CD4-positive, alpha-beta T cell treated with Interleukin-2 at 100 ng/mL for 4 hours (primary cell): Measurements from ENCODE around the gene TMEM163.
"Not testable (repeated sequence)": the region's sequence is repeated elsewhere in the genome, so short reads cannot be mapped to it uniquely, and the experiment has no call there.

Source experiments
- DNase-seq: peaks from one replicate; pipeline ENCODE4 v3.0.0-alpha.2; 2020; ENCODE audit warnings: low spot score

TMEM163 gene

GRCh38 chr2:134663451-134664450 is 55.0 kb downstream of the TMEM163 start:
- no peak for DNase-seq

- no peak for DNase-seq
Measured at GRCh38 chr2:134662751-134663150, 56.0 kb downstream of the TMEM163 start.

GRCh38 chr2:134660626-134661402 is 58.0 kb downstream of the TMEM163 start:
- no peak for DNase-seq

- no peak for DNase-seq
Measured at GRCh38 chr2:134659724-134660123, 59.1 kb downstream of the TMEM163 start.

- DNase-seq: peak; percentile 24
Measured at GRCh38 chr2:134657650-134658250, 61.0 kb downstream of the TMEM163 start.

GRCh38 chr2:134656391-134656790 is 62.4 kb downstream of the TMEM163 start:
- not testable (repeated sequence) for DNase-seq

GRCh38 chr2:134648586-134648985 is 70.2 kb downstream of the TMEM163 start:
- DNase-seq: no peak

- no peak for DNase-seq
Measured at GRCh38 chr2:134647607-134648256, 71.1 kb downstream of the TMEM163 start.

- no peak for DNase-seq
Measured at GRCh38 chr2:134642938-134643337, 75.9 kb downstream of the TMEM163 start.

GRCh38 chr2:134640494-134640893 is 78.3 kb downstream of the TMEM163 start:
- DNase-seq: no peak

- no peak for DNase-seq
Measured at GRCh38 chr2:134639265-134639664, 79.5 kb downstream of the TMEM163 start.

- no peak for DNase-seq
Measured at GRCh38 chr2:134636714-134637113, 82.1 kb downstream of the TMEM163 start.

- DNase-seq: no peak
Measured at GRCh38 chr2:134634054-134634753, 84.6 kb downstream of the TMEM163 start.

- no peak for DNase-seq
Measured at GRCh38 chr2:134630504-134631159, 88.2 kb downstream of the TMEM163 start.

- DNase-seq: no peak
Measured at GRCh38 chr2:134628453-134628852, 90.3 kb downstream of the TMEM163 start.

- DNase-seq: no peak
Measured at GRCh38 chr2:134626781-134627180, 92.0 kb downstream of the TMEM163 start.

GRCh38 chr2:134625311-134625710 is 93.5 kb downstream of the TMEM163 start:
- DNase-seq: no peak

GRCh38 chr2:134623796-134624195 is 95.0 kb downstream of the TMEM163 start:
- DNase-seq: no peak

- no peak for DNase-seq
Measured at GRCh38 chr2:134623046-134623445, 95.8 kb downstream of the TMEM163 start.

- no peak for DNase-seq
Measured at GRCh38 chr2:134621939-134622705, 96.7 kb downstream of the TMEM163 start.
